ENCODE data around the gene GPATCH2L.

GRCh38 chr14:76109087-76109880, 42.4 kb upstream of the GPATCH2L start:
- TF ChIP-seq POLR2AphosphoS5 (IDR thresholded peaks at IDR 0.05; ENCODE audit: low read depth, low read length) (no peak), POLR2A (IDR thresholded peaks at IDR 0.05; ENCODE audit: low read depth, low read length) (no peak)

All from GM12892 (cell line).